Measurements from ENCODE around the gene KCNMB3.
"Not testable (repeated sequence)": the region's sequence is repeated elsewhere in the genome, so short reads cannot be mapped to it uniquely, and the experiment has no call there.

The KCNMB3 gene

GRCh38 chr3:179276001-179276400, 25.1 kb upstream of the KCNMB3 start:
- DNase-seq (ENCODE audit: low read depth) = no peak
- no peak for TF ChIP-seq CTCF (IDR thresholded peaks at IDR 0.05; ENCODE audit: low read length, missing control alignments)
- no peak overlapping the region for H3K4me3 ChIP-seq (replicated peaks; ENCODE audit: low read depth, low read length)

GRCh38 chr3:179274434-179274833, 23.5 kb upstream of the KCNMB3 start:
- H3K4me3 ChIP-seq (replicated peaks; ENCODE audit: low read depth, low read length) = not testable (repeated sequence)

GRCh38 chr3:179272385-179272784, 21.5 kb upstream of the KCNMB3 start:
- no peak overlapping the region for H3K4me3 ChIP-seq (replicated peaks; ENCODE audit: low read depth, low read length)
- TF ChIP-seq CTCF (IDR thresholded peaks at IDR 0.05; ENCODE audit: low read length, missing control alignments) = peak; percentile 41
- peak; percentile 29 for DNase-seq (ENCODE audit: low read depth)

More at GRCh38 chr3:179274434-179274833, 23.5 kb upstream of the KCNMB3 start:
- not testable (repeated sequence) for DNase-seq (ENCODE audit: low read depth)

- DNase-seq (ENCODE audit: low read depth) = no peak
- TF ChIP-seq CTCF (IDR thresholded peaks at IDR 0.05; ENCODE audit: low read length, missing control alignments) = no peak
- H3K4me3 ChIP-seq (replicated peaks; ENCODE audit: low read depth, low read length) = no peak overlapping the region
Observed at GRCh38 chr3:179269152-179269707, 18.3 kb upstream of the KCNMB3 start.

GRCh38 chr3:179268400-179269051, 17.6 kb upstream of the KCNMB3 start:
- TF ChIP-seq CTCF (IDR thresholded peaks at IDR 0.05; ENCODE audit: low read length, missing control alignments) = no peak
- H3K4me3 ChIP-seq (replicated peaks; ENCODE audit: low read depth, low read length) = no peak overlapping the region
- no peak for DNase-seq (ENCODE audit: low read depth)

GRCh38 chr3:179266701-179267211, 15.8 kb upstream of the KCNMB3 start:
- DNase-seq (ENCODE audit: low read depth) = no peak
- no peak for TF ChIP-seq CTCF (IDR thresholded peaks at IDR 0.05; ENCODE audit: low read length, missing control alignments)
- no peak overlapping the region for H3K4me3 ChIP-seq (replicated peaks; ENCODE audit: low read depth, low read length)

GRCh38 chr3:179265875-179266274, 15.0 kb upstream of the KCNMB3 start:
- no peak for TF ChIP-seq CTCF (IDR thresholded peaks at IDR 0.05; ENCODE audit: low read length, missing control alignments)
- no peak for DNase-seq (ENCODE audit: low read depth)
- H3K4me3 ChIP-seq (replicated peaks; ENCODE audit: low read depth, low read length) = no peak overlapping the region
